BLaER1 treated with 17β-estradiol and CSF1 and Interleukin-3, amounts not matched to agents 10 nM and 100 nM (cell line): ENCODE data around the gene UPF3B.
"Not testable (repeated sequence)": the region's sequence is repeated elsewhere in the genome, so short reads cannot be mapped to it uniquely, and the experiment has no call there.

Source experiments
- H3K27ac ChIP-seq, 11 experiments: shearing (Covaris generic); formaldehyde crosslinking; 2 replicates each; pipeline ENCODE4 v1.8.1; 2022
- H3K27me3 ChIP-seq, 11 experiments: shearing (Covaris generic); formaldehyde crosslinking; 2 replicates each; pipeline ENCODE4 v1.8.1; 2022
- H3K36me3 ChIP-seq, 11 experiments: shearing (Covaris generic); formaldehyde crosslinking; 2 replicates each; pipeline ENCODE4 v1.8.1; 2022
- H3K4me1 ChIP-seq, 10 experiments: shearing (Covaris generic); formaldehyde crosslinking; 2 replicates each; pipeline ENCODE4 v1.8.1; 2022
- H3K4me2 ChIP-seq, 11 experiments: shearing (Covaris generic); formaldehyde crosslinking; 2 replicates each; pipeline ENCODE4 v1.8.1; 2022
- H3K4me3 ChIP-seq, 10 experiments: shearing (Covaris generic); formaldehyde crosslinking; 2 replicates each; pipeline ENCODE4 v1.8.1; 2022
- H3K9ac ChIP-seq, 11 experiments: shearing (Covaris generic); formaldehyde crosslinking; 2 replicates each; pipeline ENCODE4 v1.8.1; 2022
- H3K9me3 ChIP-seq, 11 experiments: shearing (Covaris generic); formaldehyde crosslinking; replicated peaks in 1 of 11; 2 replicates each; pipeline ENCODE4 v1.8.1; 2022
- H4K20me1 ChIP-seq, 11 experiments: shearing (Covaris generic); formaldehyde crosslinking; 2 replicates each; pipeline ENCODE4 v1.8.1; 2022
- Cebpa-rat ChIP-seq, 11 experiments: shearing (Covaris generic); IDR thresholded peaks; 2 replicates each; pipeline ENCODE4 v1.8.1; 2022

UPF3B gene

DNA sequence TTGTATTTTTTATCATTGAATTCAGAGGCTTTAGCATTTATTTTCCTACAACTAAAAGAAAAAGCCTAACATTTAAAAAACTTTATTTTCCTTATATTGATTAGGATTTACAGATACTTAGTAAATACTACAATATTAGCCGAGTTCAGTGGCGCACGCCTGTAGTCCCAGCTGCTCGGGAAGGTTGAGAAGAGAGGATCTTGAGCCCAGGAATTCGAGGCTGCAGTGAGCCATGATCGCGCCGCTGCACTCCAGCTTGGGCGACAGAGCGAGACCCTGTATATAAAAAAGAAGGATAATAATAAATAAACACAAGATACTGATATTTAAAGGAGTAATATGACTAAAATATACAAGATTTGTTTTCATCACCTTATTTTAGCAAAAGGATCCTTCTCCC lies 681 bp upstream of the UPF3B start:
- Histone ChIP-seq H4K20me1 (no peaks in the 10 kb centered on the region; a peak in 1 of 22 replicates), H3K36me3 (peaks cover 4 to 26% (median 13%) of the 10 kb centered on the region in 11 experiments; a peak in 18 of 22 replicates), H3K4me2 (peak overlapping the region; percentile 55 to 76 (median 71)), H3K9me3 (peaks cover 0 to 6% (median 0%) of the 10 kb centered on the region in 11 experiments; a peak in 2 of 22 replicates), H3K9ac (peak overlapping the region; percentile 57 to 90 (median 87); a peak in 21 of 22 replicates), H3K27ac (peak overlapping the region in 9 of 11 experiments; percentile 8 to 88 (median 48); a peak in 14 of 22 replicates), H3K4me3 (peak overlapping the region; percentile 65 to 83 (median 74)), H3K27me3 (no peaks in the 10 kb centered on the region), H3K4me1 (peaks cover 0 to 12% (median 8%) of the 10 kb centered on the region in 10 experiments; a peak in 9 of 20 replicates)
- no peak for TF ChIP-seq Cebpa-rat (IDR thresholded peaks at IDR 0.05)

DNA sequence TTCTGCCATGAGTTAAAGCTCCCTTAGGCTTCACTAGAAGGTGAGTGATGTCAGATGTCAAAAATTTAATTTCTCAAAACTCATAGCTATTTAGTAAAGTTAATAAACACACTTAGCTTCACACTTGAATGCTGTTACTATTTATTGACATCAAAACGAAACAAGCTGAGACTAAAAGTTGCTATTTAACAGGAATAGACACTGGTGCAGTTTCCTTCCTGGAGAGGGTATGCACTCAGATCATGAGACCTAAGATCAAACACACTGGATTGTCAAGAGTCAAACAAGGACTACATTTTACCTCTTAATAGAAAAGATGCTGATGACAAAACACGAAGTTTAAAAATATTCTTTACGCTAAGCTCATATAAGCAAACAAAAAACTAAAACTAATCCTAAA lies 18.9 kb downstream of the UPF3B start:
- Histone ChIP-seq H4K20me1 (no peaks in the 10 kb centered on the region; a peak in 1 of 22 replicates), H3K4me3 (no peak overlapping the region; a peak in 2 of 20 replicates), H3K4me1 (peaks cover 9 to 37% (median 28%) of the 10 kb centered on the region in 10 experiments; a peak in 18 of 20 replicates), H3K27me3 (no peaks in the 10 kb centered on the region), H3K9me3 (no peaks in the 10 kb centered on the region), H3K4me2 (peak overlapping the region; percentile 2 to 71 (median 49); a peak in 17 of 22 replicates), H3K9ac (peak overlapping the region in 4 of 11 experiments; percentile 14 to 41 (median 22); a peak in 3 of 22 replicates), H3K27ac (peak overlapping the region in 1 of 11 experiments; percentile 5; a peak in 1 of 22 replicates), H3K36me3 (peaks cover 48 to 92% (median 82%) of the 10 kb centered on the region in 11 experiments)
- no peak for TF ChIP-seq Cebpa-rat (IDR thresholded peaks at IDR 0.05)

DNA sequence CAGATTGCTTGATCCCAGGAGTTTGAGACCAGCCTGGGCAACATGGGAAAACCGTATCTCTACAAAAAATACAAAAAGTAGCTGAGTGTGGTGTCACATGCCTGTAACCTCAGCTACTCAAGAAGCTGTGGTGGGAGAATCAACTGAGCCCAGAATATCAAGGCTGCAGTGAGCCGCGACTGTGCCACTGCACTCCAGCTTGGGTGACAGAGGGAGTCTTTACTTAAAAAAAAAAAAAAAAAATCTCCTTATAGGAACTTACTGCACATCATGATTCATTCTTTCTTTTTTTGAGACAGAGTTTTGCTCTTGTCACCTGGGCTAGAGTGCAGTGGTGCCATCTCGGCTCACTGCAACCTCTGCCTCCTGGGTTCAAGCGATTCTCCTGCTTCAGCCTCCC lies 24.3 kb downstream of the UPF3B start:
- H3K9ac ChIP-seq: no peak overlapping the region
- H3K4me3 ChIP-seq: no peak overlapping the region
- H3K27ac ChIP-seq: no peak overlapping the region
- H4K20me1 ChIP-seq: no peaks in the 10 kb centered on the region; a peak in 1 of 22 replicates
- peak overlapping the region in 4 of 11 experiments; percentile 22 to 40 (median 36); a peak in 7 of 22 replicates for H3K4me2 ChIP-seq
- no peak for TF ChIP-seq Cebpa-rat (IDR thresholded peaks at IDR 0.05)
- H3K27me3 ChIP-seq: no peaks in the 10 kb centered on the region
- peaks cover 17 to 57% (median 40%) of the 10 kb centered on the region in 11 experiments for H3K36me3 ChIP-seq
- H3K9me3 ChIP-seq: no peaks in the 10 kb centered on the region; a peak in 1 of 22 replicates
- peaks cover under 1 to 40% (median 13%) of the 10 kb centered on the region in 10 experiments; a peak in 15 of 20 replicates for H3K4me1 ChIP-seq

DNA sequence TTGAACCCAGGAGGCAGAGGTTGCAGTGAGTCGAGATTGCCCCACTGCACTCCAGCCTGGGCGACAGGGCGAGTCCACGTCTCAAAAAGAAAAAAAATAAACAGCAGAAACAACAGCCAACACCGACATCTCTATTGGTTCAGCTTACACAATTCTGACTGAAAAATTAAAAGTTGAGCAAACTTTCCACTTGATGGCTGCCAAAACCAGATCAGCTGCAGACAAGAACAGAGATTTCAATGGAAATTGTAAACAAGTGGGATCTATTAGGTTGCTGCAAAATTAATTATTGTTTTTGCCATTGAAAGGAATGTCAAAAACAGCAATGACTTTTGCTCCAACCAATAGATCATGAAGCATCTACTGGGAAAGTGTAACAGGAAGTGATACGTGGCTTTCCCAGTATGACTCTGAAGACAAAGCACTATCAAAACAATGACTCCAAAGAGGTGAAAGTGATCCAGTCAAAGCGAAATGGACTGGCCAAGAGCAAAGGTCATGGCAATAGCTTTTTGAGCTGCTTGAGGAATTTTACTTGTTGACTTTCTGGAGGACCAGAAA lies 26.3 kb downstream of the UPF3B start:
- Histone ChIP-seq H3K4me1 (peaks cover 3 to 48% (median 29%) of the 10 kb centered on the region in 10 experiments; a peak in 18 of 20 replicates), H3K27ac (no peak overlapping the region), H4K20me1 (no peaks in the 10 kb centered on the region), H3K36me3 (peaks cover 8 to 37% (median 23%) of the 10 kb centered on the region in 11 experiments), H3K9me3 (no peaks in the 10 kb centered on the region; a peak in 1 of 22 replicates), H3K27me3 (no peaks in the 10 kb centered on the region), H3K4me2 (0 out of 22 replicates have a peak overlapping the region, but pooled peaks of 1 of the 11 experiments have one; percentile 0), H3K9ac (no peak overlapping the region), H3K4me3 (no peak overlapping the region)
- no peak for TF ChIP-seq Cebpa-rat (IDR thresholded peaks at IDR 0.05)

DNA sequence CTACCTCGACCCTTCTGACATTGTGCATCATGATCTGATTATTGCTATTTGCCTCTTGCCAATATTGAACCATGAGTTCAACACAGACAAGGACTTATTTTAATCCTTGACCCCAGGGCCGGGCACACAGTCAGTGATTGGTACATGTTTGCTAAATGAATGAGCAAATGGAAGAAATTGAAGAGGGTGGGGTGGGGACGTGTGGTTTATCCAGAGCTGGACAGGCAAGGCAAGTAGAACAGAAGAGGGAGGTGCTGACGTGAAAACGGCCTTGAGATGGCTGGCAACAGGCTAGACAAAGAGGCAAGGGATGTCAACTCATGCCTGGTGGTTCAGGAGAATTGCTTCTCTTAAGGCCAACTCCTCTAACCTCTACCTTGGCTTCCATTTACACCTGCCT lies 28.5 kb downstream of the UPF3B start:
- not testable (repeated sequence) for H3K9ac ChIP-seq, H3K27me3 ChIP-seq, H3K27ac ChIP-seq, H3K9me3 ChIP-seq, H4K20me1 ChIP-seq, H3K4me3 ChIP-seq, H3K4me2 ChIP-seq
- Histone ChIP-seq H3K36me3 (peaks cover 0 to 18% (median 3%) of the 10 kb centered on the region in 11 experiments; a peak in 11 of 22 replicates), H3K4me1 (peaks cover 7 to 56% (median 34%) of the 10 kb centered on the region in 10 experiments; a peak in 18 of 20 replicates)

DNA sequence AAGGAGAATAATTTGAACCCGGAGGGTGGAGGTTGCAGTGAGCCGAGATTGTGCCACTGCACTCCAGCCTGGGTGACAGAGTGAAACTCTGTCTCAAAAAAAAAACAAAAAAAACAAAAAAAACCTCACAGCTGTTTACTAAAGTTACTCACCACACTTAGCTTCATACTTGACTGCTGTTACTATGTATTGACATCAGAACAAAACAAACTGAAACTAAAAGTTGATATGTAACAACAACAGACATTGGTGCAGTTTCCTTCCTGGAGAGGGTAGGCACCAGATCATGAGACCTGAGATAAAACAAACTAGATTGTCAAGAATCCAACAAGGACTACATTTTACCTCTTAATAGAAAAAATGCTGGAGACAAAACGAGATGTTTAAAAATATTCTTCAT lies 31.1 kb downstream of the UPF3B start:
- Histone ChIP-seq H3K27ac (peak overlapping the region in 10 of 11 experiments; percentile 48 to 71 (median 56); a peak in 18 of 22 replicates), H3K4me3 (peak overlapping the region in 1 of 10 experiments; percentile 4; a peak in 1 of 20 replicates), H3K9ac (peak overlapping the region in 5 of 11 experiments; percentile 33 to 54 (median 41); a peak in 8 of 22 replicates), H3K4me1 (peaks cover 7 to 39% (median 30%) of the 10 kb centered on the region in 10 experiments; a peak in 18 of 20 replicates), H3K4me2 (peak overlapping the region; percentile 48 to 66 (median 59))
- not testable (repeated sequence) for H3K36me3 ChIP-seq, H3K27me3 ChIP-seq, H3K9me3 ChIP-seq, H4K20me1 ChIP-seq

DNA sequence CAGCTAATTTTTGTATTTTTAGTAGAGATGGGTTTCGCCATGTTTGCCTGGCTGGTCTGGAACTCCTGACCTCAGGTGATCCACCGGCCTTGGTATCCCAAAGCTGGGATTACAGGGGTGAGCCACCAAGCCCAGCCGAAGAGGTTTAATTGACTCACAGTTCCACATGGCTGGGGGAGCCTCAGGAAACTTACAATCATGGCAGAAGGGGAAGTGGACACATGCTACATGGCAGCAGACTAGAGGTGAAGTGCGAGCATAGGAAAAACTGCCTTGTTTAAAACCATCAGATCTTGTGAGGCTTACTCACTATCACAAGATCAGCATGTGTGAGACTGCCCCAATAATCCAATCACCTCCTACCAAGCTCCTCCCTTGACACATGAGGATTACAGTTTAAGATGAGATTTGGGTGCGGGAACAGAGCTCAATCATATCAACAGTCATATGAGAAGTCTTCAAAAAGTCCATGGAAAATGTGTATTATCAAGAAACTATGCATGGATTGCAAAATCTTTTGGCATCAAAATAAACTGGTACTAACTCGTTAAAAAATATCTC lies 35.6 kb downstream of the UPF3B start:
- Histone ChIP-seq H3K27me3 (no peaks in the 10 kb centered on the region), H3K4me1 (peaks cover 11 to 51% (median 32%) of the 10 kb centered on the region in 10 experiments; a peak in 18 of 20 replicates), H3K27ac (no peak overlapping the region), H4K20me1 (no peaks in the 10 kb centered on the region), H3K9ac (no peak overlapping the region), H3K9me3 (peaks cover 0 to 11% (median 6%) of the 10 kb centered on the region in 11 experiments; a peak in 10 of 22 replicates), H3K36me3 (0 out of 22 replicates have a peak, but pooled peaks cover 0 to 3% (median 0%) of the 10 kb centered on the region in 11 experiments), H3K4me3 (no peak overlapping the region), H3K4me2 (0 out of 22 replicates have a peak overlapping the region, but pooled peaks of 1 of the 11 experiments have one; percentile 20)
- TF ChIP-seq Cebpa-rat (IDR thresholded peaks at IDR 0.05): no peak

DNA sequence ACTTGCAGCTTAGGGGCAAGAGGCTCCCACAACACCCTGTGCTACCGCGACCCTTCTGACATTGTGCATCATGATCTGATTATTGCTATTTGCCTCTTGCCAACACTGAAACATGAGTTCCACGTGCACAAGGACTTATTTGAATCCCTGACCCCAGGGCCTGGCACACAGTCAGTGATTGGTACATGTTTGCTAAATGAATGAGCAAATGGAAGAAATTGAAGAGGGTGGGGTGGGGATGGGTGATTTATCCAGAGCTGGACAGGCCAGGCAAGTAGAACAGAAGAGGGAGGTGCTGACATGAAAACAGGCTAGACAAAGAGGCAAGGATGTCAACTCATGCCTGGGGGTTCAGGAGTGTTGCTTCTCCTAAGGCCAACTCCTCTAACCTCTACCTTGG lies 36.5 kb downstream of the UPF3B start:
- Histone ChIP-seq H3K4me2 (peak overlapping the region in 4 of 11 experiments; percentile 18 to 65 (median 32); a peak in 5 of 22 replicates), H4K20me1 (no peaks in the 10 kb centered on the region), H3K4me1 (peaks cover 2 to 42% (median 23%) of the 10 kb centered on the region in 10 experiments; a peak in 17 of 20 replicates), H3K9me3 (peaks cover 6 to 20% (median 13%) of the 10 kb centered on the region in 11 experiments; a peak in 17 of 22 replicates), H3K27ac (no peak overlapping the region), H3K27me3 (no peaks in the 10 kb centered on the region), H3K4me3 (no peak overlapping the region), H3K36me3 (0 out of 22 replicates have a peak, but pooled peaks cover 0 to 3% (median 0%) of the 10 kb centered on the region in 11 experiments), H3K9ac (no peak overlapping the region)
- TF ChIP-seq Cebpa-rat (IDR thresholded peaks at IDR 0.05): no peak

DNA sequence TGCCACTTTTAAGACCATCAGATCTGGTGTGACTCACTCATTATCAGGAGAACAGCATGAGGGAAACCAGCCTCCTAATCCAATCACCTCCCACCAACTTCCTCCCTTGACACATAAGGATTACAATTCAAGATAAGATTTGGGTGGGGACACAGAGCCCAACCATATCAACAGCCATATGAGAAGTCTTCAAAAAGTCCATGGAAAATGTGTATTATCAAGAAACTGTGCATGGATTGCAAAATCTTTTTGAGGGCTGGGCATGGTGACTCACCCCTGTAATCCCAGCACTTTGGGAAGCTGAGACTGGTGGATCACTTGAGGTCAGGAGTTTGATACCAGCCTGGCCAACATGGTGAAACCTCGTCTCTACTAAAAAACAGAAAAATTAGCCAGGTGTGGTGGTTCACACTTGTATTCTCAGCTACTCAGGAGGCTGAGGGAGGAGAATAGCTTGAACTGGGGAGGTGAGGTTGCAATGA lies 43.5 kb downstream of the UPF3B start:
- no peak for TF ChIP-seq Cebpa-rat (IDR thresholded peaks at IDR 0.05)
- no peak overlapping the region; a peak in 1 of 22 replicates for H3K4me2 ChIP-seq
- peaks cover 0 to 13% (median 10%) of the 10 kb centered on the region in 10 experiments; a peak in 17 of 20 replicates for H3K4me1 ChIP-seq
- no peak overlapping the region for H3K9ac ChIP-seq
- H3K9me3 ChIP-seq: peaks cover 24 to 48% (median 41%) of the 10 kb centered on the region in 11 experiments
- H3K27ac ChIP-seq: no peak overlapping the region
- no peaks in the 10 kb centered on the region for H3K27me3 ChIP-seq
- H4K20me1 ChIP-seq: no peaks in the 10 kb centered on the region
- H3K36me3 ChIP-seq: peaks cover 0 to 7% (median 0%) of the 10 kb centered on the region in 11 experiments; a peak in 1 of 22 replicates
- H3K4me3 ChIP-seq: no peak overlapping the region

DNA sequence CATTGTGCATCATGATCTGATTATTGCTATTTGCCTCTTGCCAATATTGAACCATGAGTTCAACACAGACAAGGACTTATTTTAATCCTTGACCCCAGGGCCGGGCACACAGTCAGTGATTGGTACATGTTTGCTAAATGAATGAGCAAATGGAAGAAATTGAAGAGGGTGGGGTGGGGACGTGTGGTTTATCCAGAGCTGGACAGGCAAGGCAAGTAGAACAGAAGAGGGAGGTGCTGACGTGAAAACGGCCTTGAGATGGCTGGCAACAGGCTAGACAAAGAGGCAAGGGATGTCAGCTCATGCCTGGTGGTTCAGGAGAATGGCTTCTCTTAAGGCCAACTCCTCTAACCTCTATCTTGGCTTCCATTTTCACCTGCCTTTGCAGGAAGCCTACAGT lies 44.3 kb downstream of the UPF3B start:
- H3K27ac ChIP-seq, H3K27me3 ChIP-seq, H3K36me3 ChIP-seq, H3K4me1 ChIP-seq, H3K9ac ChIP-seq, H3K4me2 ChIP-seq, H3K4me3 ChIP-seq, H4K20me1 ChIP-seq: not testable (repeated sequence)
- H3K9me3 ChIP-seq: peaks cover 30 to 56% (median 44%) of the 10 kb centered on the region in 11 experiments
